ENCODE data around the gene ASMTL. TPM values are rescaled to one million over a fixed set of nuclear protein-coding genes. Genes with fewer than 3 reads are reported as not detected.
"Not testable (repeated sequence)": the region's sequence is repeated elsewhere in the genome, so short reads cannot be mapped to it uniquely, and the experiment has no call there.

ASMTL gene
- total RNA-seq, 8 experiments from 2014 or later: 15.1 to 46.3 (median 23.4) TPM

- H3K27ac ChIP-seq; H3K4me1 ChIP-seq (replicated peaks in 1 of 2); H3K4me3 ChIP-seq; in situ Hi-C loops (cut with MboI; ENCODE audit: low pct_unique_long_range_greater_than_20kb in 2 of 9, low sequenced_read_pairs in 9 of 9, unreplicated experiment in 9 of 9); ATAC-seq (replicated peaks in 6 of 8): not testable (repeated sequence)
- 92 to 100% (median 100%) methylated on average over 1 to 4 of the region's 5 CpGs; no CpG with 5 or more reads in 3 of the 10 experiments for WGBS, 10 experiments
Measured at GRCh38 chrX:1448573-1449001, 4.1 kb downstream of the ASMTL start.

- H3K4me3 ChIP-seq; ATAC-seq (replicated peaks in 6 of 8); H3K27ac ChIP-seq; H3K4me1 ChIP-seq (replicated peaks in 1 of 2); in situ Hi-C loops (cut with MboI; ENCODE audit: low pct_unique_long_range_greater_than_20kb in 2 of 9, low sequenced_read_pairs in 9 of 9, unreplicated experiment in 9 of 9): not testable (repeated sequence)
- WGBS, 10 experiments: 100% methylated on average over 1 to 4 of the region's 8 CpGs; no CpG with 5 or more reads in 4 of the 10 experiments
Measured at GRCh38 chrX:1447969-1448572, 4.6 kb downstream of the ASMTL start.

GRCh38 chrX:1446984-1447968 is 5.4 kb downstream of the ASMTL start:
- in situ Hi-C loops (cut with MboI; ENCODE audit: low pct_unique_long_range_greater_than_20kb in 2 of 9, low sequenced_read_pairs in 9 of 9, unreplicated experiment in 9 of 9): not testable (repeated sequence)

DNA sequence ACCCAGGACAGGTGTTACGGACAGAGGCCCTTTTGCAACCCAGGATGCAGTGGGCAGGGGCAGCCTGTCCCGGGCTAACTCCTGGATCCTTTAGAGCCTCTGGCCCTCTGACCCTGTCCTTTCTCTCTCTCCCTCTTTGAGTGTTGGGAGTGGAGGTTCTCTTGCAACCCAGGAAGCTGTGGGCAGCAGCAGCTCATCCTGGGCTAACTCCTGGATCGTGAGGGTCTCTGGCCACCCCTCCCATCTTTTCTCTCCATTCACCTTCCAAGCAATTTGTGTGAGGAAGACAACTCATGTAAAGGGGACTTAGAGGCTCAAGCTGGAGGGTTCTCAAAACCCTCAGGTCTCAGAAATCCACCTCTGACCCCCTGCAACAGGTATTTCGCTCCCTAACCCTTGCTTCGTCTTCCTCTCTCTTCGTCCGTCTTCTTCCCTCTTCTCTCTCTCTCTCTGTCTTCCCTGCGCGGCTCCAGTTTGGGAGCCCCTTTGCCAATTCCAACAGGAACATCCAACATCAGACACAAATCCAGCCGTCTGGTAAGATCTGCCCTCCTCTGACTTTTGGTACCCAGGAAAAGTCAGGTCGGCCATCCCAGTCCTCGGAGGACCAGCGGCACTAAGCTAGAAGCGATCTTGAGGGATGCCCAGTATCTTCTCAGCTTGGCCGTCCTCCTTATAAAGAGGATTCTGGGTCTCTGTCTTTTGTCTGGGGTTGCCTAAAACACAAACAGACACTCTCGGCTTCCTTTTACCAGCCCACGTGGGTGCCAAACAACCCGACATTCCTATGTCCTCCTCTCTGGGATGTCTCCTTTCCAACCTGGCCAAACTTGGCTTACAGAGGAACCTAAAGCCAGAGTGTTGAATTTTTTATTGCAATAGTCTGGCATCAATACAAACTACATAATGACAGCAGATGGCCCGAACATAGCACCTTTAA is 7.9 kb downstream of the ASMTL start:
- no peak for ATAC-seq (replicated peaks in 6 of 8)
- Histone ChIP-seq H3K4me1 (replicated peaks in 1 of 2) (no peaks in the 10 kb centered on the region), H3K4me3 (no peak overlapping the region), H3K27ac (no peak overlapping the region)
- in situ Hi-C loops (cut with MboI; ENCODE audit: low pct_unique_long_range_greater_than_20kb in 2 of 9, low sequenced_read_pairs in 9 of 9, unreplicated experiment in 9 of 9): no loop called here
- WGBS, 10 experiments: 81 to 100% (median 99%) methylated on average over 1 to 13 of the region's 19 CpGs; no CpG with 5 or more reads in 1 of the 10 experiments

More at GRCh38 chrX:1446984-1447968, 5.4 kb downstream of the ASMTL start:
- H3K4me1 ChIP-seq (replicated peaks in 1 of 2); H3K27ac ChIP-seq; H3K4me3 ChIP-seq; ATAC-seq (replicated peaks in 6 of 8): not testable (repeated sequence)
- 79 to 100% (median 90%) methylated on average over 1 to 7 of the region's 13 CpGs; no CpG with 5 or more reads in 2 of the 10 experiments for WGBS, 10 experiments

GRCh38 chrX:1443496-1444075 is 9.1 kb downstream of the ASMTL start:
- H3K4me1 ChIP-seq (replicated peaks in 1 of 2): no peaks in the 10 kb centered on the region
- in situ Hi-C loops (cut with MboI; ENCODE audit: low pct_unique_long_range_greater_than_20kb in 2 of 9, low sequenced_read_pairs in 9 of 9, unreplicated experiment in 9 of 9): no loop called here
- H3K4me3 ChIP-seq: no peak overlapping the region
- no peak overlapping the region for H3K27ac ChIP-seq
- ATAC-seq (replicated peaks in 6 of 8): no peak
- WGBS, 10 experiments: 80 to 98% (median 97%) methylated on average over 1 to 13 of the region's 26 CpGs; no CpG with 5 or more reads in 6 of the 10 experiments

DNA sequence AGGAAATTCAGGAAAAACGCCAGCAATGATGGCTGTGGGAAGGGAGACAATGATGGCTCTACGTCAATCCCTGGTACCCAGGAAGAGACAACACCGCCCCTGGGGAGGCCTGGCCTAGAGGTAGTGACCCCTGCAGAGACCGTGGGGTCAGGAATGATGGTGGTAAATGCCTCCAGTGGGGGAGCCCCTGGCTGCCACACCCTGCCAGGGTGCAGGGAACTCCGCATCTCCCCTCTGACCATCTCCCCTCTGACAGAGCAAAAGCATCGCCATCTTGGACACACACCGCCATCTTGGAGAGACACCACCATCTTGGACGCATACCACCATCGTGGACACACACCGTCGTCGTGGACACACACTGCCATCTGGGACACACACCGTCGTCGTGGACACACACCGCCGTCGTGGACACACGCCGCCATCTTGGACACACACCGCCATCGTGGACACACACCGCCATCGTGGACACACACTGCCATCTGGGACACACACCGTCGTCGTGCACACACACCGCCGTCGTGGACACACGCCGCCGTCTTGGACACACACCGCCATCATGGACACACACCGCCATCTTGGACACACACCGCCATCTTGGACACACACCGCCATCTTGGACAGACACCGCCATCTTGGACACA is 9.9 kb downstream of the ASMTL start:
- Histone ChIP-seq H3K4me1 (replicated peaks in 1 of 2) (no peaks in the 10 kb centered on the region), H3K4me3 (no peak overlapping the region), H3K27ac (no peak overlapping the region)
- WGBS, 10 experiments: 40 to 96% methylated on average over 2 to 16 of the region's 38 CpGs; no CpG with 5 or more reads in 8 of the 10 experiments
- ATAC-seq (replicated peaks in 6 of 8): no peak
- in situ Hi-C loops (cut with MboI; ENCODE audit: low pct_unique_long_range_greater_than_20kb in 2 of 9, low sequenced_read_pairs in 9 of 9, unreplicated experiment in 9 of 9): no loop called here

GRCh38 chrX:1442016-1442665 is 10.6 kb downstream of the ASMTL start:
- in situ Hi-C loops (cut with MboI; ENCODE audit: low pct_unique_long_range_greater_than_20kb in 2 of 9, low sequenced_read_pairs in 9 of 9, unreplicated experiment in 9 of 9): no loop called here
- Histone ChIP-seq H3K4me1 (replicated peaks in 1 of 2) (no peaks in the 10 kb centered on the region), H3K4me3 (no peak overlapping the region), H3K27ac (no peak overlapping the region)
- no peak for ATAC-seq (replicated peaks in 6 of 8)
- 86 to 100% (median 100%) methylated on average over 1 to 5 of the region's 18 CpGs; no CpG with 5 or more reads in 1 of the 10 experiments for WGBS, 10 experiments

GRCh38 chrX:1440506-1440905 is 12.2 kb downstream of the ASMTL start:
- WGBS, 10 experiments: 93 to 100% (median 96%) methylated on average over 2 to 5 of the region's 6 CpGs; no CpG with 5 or more reads in 7 of the 10 experiments
- H3K4me3 ChIP-seq: no peak overlapping the region
- in situ Hi-C loops (cut with MboI; ENCODE audit: low pct_unique_long_range_greater_than_20kb in 2 of 9, low sequenced_read_pairs in 9 of 9, unreplicated experiment in 9 of 9): no loop called here
- H3K27ac ChIP-seq: no peak overlapping the region
- ATAC-seq (replicated peaks in 6 of 8): no peak
- no peaks in the 10 kb centered on the region for H3K4me1 ChIP-seq (replicated peaks in 1 of 2)

GRCh38 chrX:1435241-1435895 is 17.3 kb downstream of the ASMTL start:
- in situ Hi-C loops (cut with MboI; ENCODE audit: low pct_unique_long_range_greater_than_20kb in 2 of 9, low sequenced_read_pairs in 9 of 9, unreplicated experiment in 9 of 9): no loop called here
- Histone ChIP-seq H3K4me3 (no peak overlapping the region), H3K4me1 (replicated peaks in 1 of 2) (no peaks in the 10 kb centered on the region), H3K27ac (no peak overlapping the region)
- peak in 1 of 8 experiments; percentile 23 for ATAC-seq (replicated peaks in 6 of 8)
- 74 to 100% (median 88%) methylated on average over 2 to 6 of the region's 20 CpGs; no CpG with 5 or more reads in 6 of the 10 experiments for WGBS, 10 experiments

DNA sequence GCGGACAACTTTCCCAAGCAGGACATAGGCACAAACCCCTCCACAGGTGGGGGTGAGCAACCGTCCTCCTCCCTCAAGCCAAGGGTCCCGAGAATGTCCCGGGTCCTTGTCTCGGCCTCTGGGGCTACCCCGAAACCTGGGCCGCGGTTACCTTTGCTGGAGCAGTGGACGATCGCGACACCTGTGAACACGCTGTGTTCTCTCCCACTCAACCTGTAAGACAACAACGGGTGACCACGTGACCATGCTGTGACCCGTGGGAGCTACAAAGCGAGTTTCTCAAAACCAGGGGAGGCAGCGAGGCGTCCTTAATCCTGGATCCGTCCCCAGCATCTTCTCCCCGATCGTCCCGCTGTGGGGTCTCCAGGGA is 17.9 kb downstream of the ASMTL start:
- in situ Hi-C loops (cut with MboI; ENCODE audit: low pct_unique_long_range_greater_than_20kb in 2 of 9, low sequenced_read_pairs in 9 of 9, unreplicated experiment in 9 of 9): no loop called here

GRCh38 chrX:1433646-1434357 is 18.9 kb downstream of the ASMTL start:
- Histone ChIP-seq H3K27ac (no peak overlapping the region), H3K4me1 (replicated peaks in 1 of 2) (no peaks in the 10 kb centered on the region), H3K4me3 (no peak overlapping the region)
- in situ Hi-C loops (cut with MboI; ENCODE audit: low pct_unique_long_range_greater_than_20kb in 2 of 9, low sequenced_read_pairs in 9 of 9, unreplicated experiment in 9 of 9): no loop called here
- 88 to 100% (median 96%) methylated on average over 2 to 10 of the region's 19 CpGs; no CpG with 5 or more reads in 2 of the 10 experiments for WGBS, 10 experiments
- ATAC-seq (replicated peaks in 6 of 8): no peak

More for the DNA sequence above, 17.9 kb downstream of the ASMTL start:
- Histone ChIP-seq H3K4me1 (replicated peaks in 1 of 2) (no peaks in the 10 kb centered on the region), H3K4me3 (no peak overlapping the region), H3K27ac (no peak overlapping the region)
- WGBS, 10 experiments: 80 to 100% (median 97%) methylated on average over 2 to 9 of the region's 22 CpGs; no CpG with 5 or more reads in 4 of the 10 experiments
- no peak for ATAC-seq (replicated peaks in 6 of 8)

Measured in motor neuron (in vitro differentiated cells).